Measurements from ENCODE around the gene ZNF22.
A peak's percentile ranks its signal among the peaks of the same experiment; 100 is the strongest.

Gene ZNF22

DNA sequence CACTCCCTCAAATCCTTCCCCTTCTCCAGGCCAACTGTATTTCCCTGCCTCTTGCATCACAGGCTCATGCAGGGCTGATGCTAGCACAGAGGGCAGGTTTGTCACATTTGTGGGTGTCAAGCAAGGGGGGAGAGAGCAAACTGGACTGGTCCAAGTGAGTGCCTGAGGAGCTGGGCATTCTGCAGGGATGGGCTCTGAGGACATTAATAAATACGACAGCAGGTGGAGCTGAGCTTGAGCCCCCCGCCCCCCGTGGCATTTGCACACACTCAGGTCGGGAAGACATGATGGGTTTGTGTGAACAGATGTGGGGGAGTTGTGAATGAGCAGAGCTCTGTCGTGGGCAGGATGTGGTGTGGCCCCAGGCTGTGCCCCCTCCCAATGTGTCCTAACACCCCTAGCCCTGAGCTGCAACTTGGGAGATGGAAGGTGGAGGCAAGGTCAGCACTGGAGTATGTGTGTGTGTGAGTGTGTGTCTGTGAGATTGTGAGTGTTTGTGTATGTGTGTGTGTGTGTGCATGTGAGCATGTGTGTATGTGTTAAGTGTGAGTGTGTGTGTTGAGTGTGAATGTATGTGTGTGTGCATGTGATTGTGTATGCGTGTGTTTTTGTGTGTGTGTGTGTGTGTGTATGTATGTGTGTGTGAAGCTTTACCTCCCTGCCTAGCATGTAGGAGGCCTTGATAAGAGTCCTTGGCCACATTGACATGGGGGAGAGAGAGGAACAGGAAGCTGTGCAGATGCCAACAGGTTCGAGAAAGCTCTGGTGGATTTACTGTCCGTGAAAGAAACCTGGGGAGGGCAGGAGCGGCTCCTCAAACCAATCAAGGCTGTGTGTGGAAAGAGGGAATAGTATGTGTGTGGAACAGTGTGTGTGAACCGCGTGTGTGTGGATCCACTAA, 32.0 kb upstream of the ZNF22 start:
- no peak overlapping the region for H3K4me3 ChIP-seq
- no peaks in the 10 kb centered on the region for H3K9me3 ChIP-seq
- DNase-seq (ENCODE audit: low spot score in 2 of 2) = no peak
- no peaks in the 10 kb centered on the region for H3K36me3 ChIP-seq (replicated peaks)
- peaks cover 19% of the 10 kb centered on the region for H3K4me1 ChIP-seq
- H3K27me3 ChIP-seq (ENCODE audit: low read depth) = no peaks in the 10 kb centered on the region
- in situ Hi-C loops (cut with MboI; ENCODE audit: low sequenced_read_pairs) = no loop called here

- H3K9me3 ChIP-seq = no peaks in the 10 kb centered on the region
- no peaks in the 10 kb centered on the region for H3K36me3 ChIP-seq (replicated peaks)
- in situ Hi-C loops (cut with MboI; ENCODE audit: low sequenced_read_pairs) = no loop called here
- H3K27me3 ChIP-seq (ENCODE audit: low read depth) = no peaks in the 10 kb centered on the region
- H3K4me1 ChIP-seq = peaks cover 18% of the 10 kb centered on the region
- H3K4me3 ChIP-seq = no peak overlapping the region
- DNase-seq (ENCODE audit: low spot score in 2 of 2) = no peak
Measured at GRCh38 chr10:44969854-44970253, 30.9 kb upstream of the ZNF22 start.

- in situ Hi-C loops (cut with MboI; ENCODE audit: low sequenced_read_pairs) = no loop called here
- Histone ChIP-seq H3K27me3 (ENCODE audit: low read depth) (no peaks in the 10 kb centered on the region), H3K9me3 (no peaks in the 10 kb centered on the region), H3K36me3 (replicated peaks) (no peaks in the 10 kb centered on the region), H3K4me3 (no peak overlapping the region), H3K4me1 (peaks cover 22% of the 10 kb centered on the region)
- DNase-seq (ENCODE audit: low spot score in 2 of 2) = no peak
Measured at GRCh38 chr10:44970812-44971395, 29.8 kb upstream of the ZNF22 start.

GRCh38 chr10:44971434-44971833, 29.3 kb upstream of the ZNF22 start:
- H3K4me1 ChIP-seq = peaks cover 23% of the 10 kb centered on the region

GRCh38 chr10:44971935-44972757, 28.6 kb upstream of the ZNF22 start:
- Histone ChIP-seq H3K4me3 (no peak overlapping the region), H3K27me3 (ENCODE audit: low read depth) (no peaks in the 10 kb centered on the region), H3K36me3 (replicated peaks) (no peaks in the 10 kb centered on the region), H3K4me1 (peaks cover 23% of the 10 kb centered on the region), H3K9me3 (no peaks in the 10 kb centered on the region)
- no peak for DNase-seq (ENCODE audit: low spot score in 2 of 2)
- in situ Hi-C loops (cut with MboI; ENCODE audit: low sequenced_read_pairs) = no loop called here

More at GRCh38 chr10:44971434-44971833, 29.3 kb upstream of the ZNF22 start:
- Histone ChIP-seq H3K36me3 (replicated peaks) (no peaks in the 10 kb centered on the region), H3K9me3 (no peaks in the 10 kb centered on the region), H3K27me3 (ENCODE audit: low read depth) (no peaks in the 10 kb centered on the region), H3K4me3 (no peak overlapping the region)
- in situ Hi-C loops (cut with MboI; ENCODE audit: low sequenced_read_pairs) = no loop called here
- no peak for DNase-seq (ENCODE audit: low spot score in 2 of 2)

DNA sequence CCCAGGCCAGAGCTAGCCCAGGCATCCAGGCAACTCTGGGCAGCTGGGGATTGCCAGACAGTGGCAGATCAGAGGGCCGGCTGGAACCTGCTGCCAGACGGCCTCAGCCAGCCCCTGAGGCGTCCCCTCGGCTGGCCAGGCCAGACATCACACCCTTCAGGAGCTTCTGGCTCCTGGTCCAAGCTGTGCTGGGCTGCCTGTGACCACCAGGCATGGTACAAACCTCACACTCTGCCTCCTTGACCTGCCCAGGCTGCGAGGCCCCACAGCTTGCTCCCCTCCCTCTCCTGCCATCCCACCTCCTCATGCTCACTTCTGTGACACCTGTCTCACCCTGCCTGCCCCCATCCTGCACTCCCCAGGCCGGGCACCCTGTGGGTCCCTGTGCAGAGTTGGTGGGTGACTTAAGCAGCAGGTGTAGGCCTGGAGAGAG, 27.8 kb upstream of the ZNF22 start:
- H3K9me3 ChIP-seq = no peaks in the 10 kb centered on the region
- peaks cover 25% of the 10 kb centered on the region for H3K4me1 ChIP-seq
- H3K4me3 ChIP-seq = no peak overlapping the region
- in situ Hi-C loops (cut with MboI; ENCODE audit: low sequenced_read_pairs) = no loop called here
- H3K36me3 ChIP-seq (replicated peaks) = no peaks in the 10 kb centered on the region
- H3K27me3 ChIP-seq (ENCODE audit: low read depth) = no peaks in the 10 kb centered on the region
- DNase-seq (ENCODE audit: low spot score in 2 of 2) = no peak

DNA sequence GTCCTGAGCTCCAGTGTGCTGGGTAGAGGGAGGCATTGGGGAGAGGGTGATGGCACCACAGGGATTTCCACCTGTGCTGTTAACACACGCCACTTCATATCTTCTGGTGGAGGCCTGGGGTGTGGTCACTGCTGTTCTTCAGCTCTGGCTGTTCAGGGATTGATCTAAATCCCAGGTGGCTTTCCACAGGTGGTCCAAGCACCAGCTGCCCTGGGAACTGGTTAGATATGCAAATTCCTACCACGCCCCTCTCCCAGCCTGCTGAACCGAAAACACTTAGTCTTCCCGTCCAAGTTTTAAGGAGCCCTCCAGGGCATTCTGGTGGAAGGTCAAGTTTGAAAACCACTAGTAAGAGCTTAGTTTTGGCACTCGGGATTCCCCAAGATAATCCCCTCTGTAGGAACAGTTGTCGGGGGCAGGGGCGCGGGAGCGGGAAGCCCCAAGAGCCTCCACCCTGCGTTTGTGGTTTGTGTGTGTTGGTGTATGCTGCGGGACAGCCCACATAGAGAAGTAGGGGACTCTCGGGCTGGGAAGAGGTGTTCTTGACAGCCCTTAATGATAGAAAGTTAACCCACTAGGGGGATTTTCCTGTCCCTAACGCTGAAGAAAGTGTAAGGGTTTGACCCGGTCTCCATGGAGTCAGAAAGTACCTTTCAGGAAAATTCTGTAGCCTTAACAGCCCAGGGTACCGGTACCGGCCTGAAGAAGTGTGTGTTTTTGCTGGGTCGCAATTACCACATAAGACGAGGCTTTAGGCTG, 27.2 kb upstream of the ZNF22 start:
- Histone ChIP-seq H3K9me3 (no peaks in the 10 kb centered on the region), H3K36me3 (replicated peaks) (no peaks in the 10 kb centered on the region), H3K4me1 (peaks cover 31% of the 10 kb centered on the region), H3K4me3 (no peak overlapping the region), H3K27me3 (ENCODE audit: low read depth) (no peaks in the 10 kb centered on the region)
- peak in 1 of 2 experiments; percentile 39 for DNase-seq (ENCODE audit: low spot score in 2 of 2)
- in situ Hi-C loops (cut with MboI; ENCODE audit: low sequenced_read_pairs) = no loop called here

GRCh38 chr10:44974082-44974627, 26.6 kb upstream of the ZNF22 start:
- in situ Hi-C loops (cut with MboI; ENCODE audit: low sequenced_read_pairs) = no loop called here
- H3K4me3 ChIP-seq = no peak overlapping the region

DNA sequence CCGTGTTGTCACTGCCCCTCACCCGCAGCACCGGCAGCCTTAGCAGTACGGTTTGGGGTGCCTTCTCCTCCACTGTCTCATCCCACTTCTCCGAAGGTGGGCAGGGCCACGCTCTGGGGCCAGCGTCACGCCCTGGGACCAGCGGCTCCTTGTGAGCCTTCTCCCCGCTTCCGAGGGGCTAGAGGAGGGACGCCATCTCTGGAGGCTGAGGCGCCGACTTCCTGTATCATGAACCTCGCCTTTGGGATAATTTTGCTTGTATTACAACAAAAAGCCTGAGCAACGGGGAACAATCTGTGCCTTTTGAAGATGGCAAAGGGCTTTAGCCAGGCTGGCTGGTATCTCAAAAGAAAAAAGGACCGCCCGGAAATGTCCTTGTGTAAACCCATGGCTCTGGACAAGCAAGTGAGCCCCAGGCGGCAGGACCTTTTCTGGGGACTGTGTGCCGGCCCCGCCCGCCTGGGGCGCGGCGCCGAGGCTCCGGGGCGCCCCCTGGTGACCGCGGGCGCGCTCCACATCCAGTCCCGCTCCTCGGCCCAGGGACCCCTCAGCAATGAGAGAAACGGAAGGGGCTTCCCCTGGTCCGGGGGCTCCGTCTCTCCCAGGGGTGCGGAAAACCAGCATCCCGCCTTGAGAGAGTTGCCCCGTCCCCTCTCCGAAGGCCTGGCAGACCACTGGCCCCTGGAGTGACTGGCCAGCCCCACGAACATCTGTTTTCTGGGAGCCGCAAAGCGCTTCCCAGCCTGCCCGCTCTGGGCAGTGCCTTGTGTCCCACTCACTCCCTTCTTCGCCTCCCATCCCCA, 25.9 kb upstream of the ZNF22 start:
- peak; percentile 51 to 74 for DNase-seq (ENCODE audit: low spot score in 2 of 2)
- peaks cover 40% of the 10 kb centered on the region for H3K4me1 ChIP-seq
- in situ Hi-C loops (cut with MboI; ENCODE audit: low sequenced_read_pairs) = no loop called here

More at GRCh38 chr10:44974082-44974627, 26.6 kb upstream of the ZNF22 start:
- no peaks in the 10 kb centered on the region for H3K36me3 ChIP-seq (replicated peaks)
- H3K9me3 ChIP-seq = no peaks in the 10 kb centered on the region
- DNase-seq (ENCODE audit: low spot score in 2 of 2) = no peak
- H3K4me1 ChIP-seq = peaks cover 37% of the 10 kb centered on the region
- H3K27me3 ChIP-seq (ENCODE audit: low read depth) = no peaks in the 10 kb centered on the region

GRCh38 chr10:44975431-44976331, 25.0 kb upstream of the ZNF22 start:
- Histone ChIP-seq H3K27me3 (ENCODE audit: low read depth) (no peaks in the 10 kb centered on the region), H3K36me3 (replicated peaks) (no peaks in the 10 kb centered on the region), H3K4me1 (peaks cover 47% of the 10 kb centered on the region), H3K9me3 (no peaks in the 10 kb centered on the region), H3K4me3 (no peak overlapping the region)
- in situ Hi-C loops (cut with MboI; ENCODE audit: low sequenced_read_pairs) = no loop called here
- DNase-seq (ENCODE audit: low spot score in 2 of 2) = peak; percentile 68 to 82

More for the DNA sequence above, 25.9 kb upstream of the ZNF22 start:
- H3K36me3 ChIP-seq (replicated peaks) = no peaks in the 10 kb centered on the region
- no peaks in the 10 kb centered on the region for H3K9me3 ChIP-seq
- peak overlapping the region; percentile 22 for H3K4me3 ChIP-seq
- no peaks in the 10 kb centered on the region for H3K27me3 ChIP-seq (ENCODE audit: low read depth)

GRCh38 chr10:44976352-44977198, 24.1 kb upstream of the ZNF22 start:
- peaks cover 49% of the 10 kb centered on the region for H3K4me1 ChIP-seq
- in situ Hi-C loops (cut with MboI; ENCODE audit: low sequenced_read_pairs) = no loop called here

More at GRCh38 chr10:44976352-44977198, 24.1 kb upstream of the ZNF22 start:
- Histone ChIP-seq H3K27me3 (ENCODE audit: low read depth) (no peaks in the 10 kb centered on the region), H3K36me3 (replicated peaks) (no peaks in the 10 kb centered on the region), H3K4me3 (no peak overlapping the region), H3K9me3 (no peaks in the 10 kb centered on the region)
- DNase-seq (ENCODE audit: low spot score in 2 of 2) = no peak
